H1 (cell line): ENCODE data around the gene CEP70. TPM values are rescaled to one million over a fixed set of nuclear protein-coding genes. Genes with fewer than 3 reads are reported as not detected.

Experiments
- CBX5 ChIP-seq: fragments of 300-800, 300-1000 bp; sonication (generic); IDR thresholded peaks from 2 replicates; pipeline ENCODE4 v1.7.1; 2016; ENCODE audit warnings: antibody characterized with exemption, low read length, low read depth
- CHD1 ChIP-seq: IDR thresholded peaks from 2 replicates; pipeline ENCODE4 v1.6.1; 2012; ENCODE audit warnings: low read depth, low read length, improper control_type of control experiment
- GTF2F1 ChIP-seq: IDR thresholded peaks from 2 replicates; pipeline ENCODE4 v1.6.1; 2012; ENCODE audit warnings: low read depth, low read length, improper control_type of control experiment, borderline replicate concordance
- KDM4A ChIP-seq: IDR thresholded peaks from one replicate; pipeline ENCODE4 v1.7.1; 2012; ENCODE audit warnings: low read depth, mild to moderate bottlenecking, moderate library complexity, low read length, inconsistent platforms; ENCODE audit not compliant: severe bottlenecking
- POLR2A ChIP-seq, 2 experiments: IDR thresholded peaks; 1 replicate in 1 of 2; 2 replicates in 1 of 2; pipeline ENCODE4 v1.6.1; 2011; ENCODE audit warnings: low read depth in 2 of 2, low read length in 2 of 2, mild to moderate bottlenecking in 2 of 2; ENCODE audit errors: control extremely low read depth in 1 of 2
- RFX5 ChIP-seq: IDR thresholded peaks from 2 replicates; pipeline ENCODE4 v1.6.1; 2011; ENCODE audit warnings: low read depth, low read length, improper control_type of control experiment, borderline replicate concordance
- SIX5 ChIP-seq: IDR thresholded peaks from 2 replicates; pipeline ENCODE4 v1.6.1; 2011; ENCODE audit warnings: mild to moderate bottlenecking, low read depth, low read length
- SP2 ChIP-seq: IDR thresholded peaks from 2 replicates; pipeline ENCODE4 v1.6.1; 2012; ENCODE audit warnings: mild to moderate bottlenecking, low read length, inconsistent platforms
- SUZ12 ChIP-seq: fragments of 200-600 bp; sonication (generic); IDR thresholded peaks from 2 replicates; pipeline ENCODE4 v1.6.1; 2012; ENCODE audit warnings: mild to moderate bottlenecking, inconsistent platforms, low read length, moderate library complexity, mixed read lengths
- ZNF274 ChIP-seq: IDR thresholded peaks from 2 replicates; pipeline ENCODE4 v1.7.0; 2012; ENCODE audit warnings: low read length, borderline replicate concordance; ENCODE audit errors: extremely low read depth
- polyA plus RNA-seq, 7 experiments: library from polyadenylated mRNA; depleted of rRNA in 3 of 7; stranded (reverse) in 5 of 7; unstranded in 2 of 7; fragments of >200 nt in 5 of 7; fragments of 200-250 nt in 2 of 7; gene quantifications; 1 replicate in 5 of 7; 2 replicates in 1 of 7; 4 replicates in 1 of 7; pipeline versions ENCODE4 v1.2.1 to v1.2.3, GENCODE V29; 2011 to 2013; ENCODE audit warnings: missing spikeins in 2 of 7, mixed read lengths in 2 of 7
- total RNA-seq: library from RNA; stranded (reverse); fragmentation: NEBNext Ultra II Directional; extraction: Animal tissue kit (Norgen Biotek cat#: 25700); gene quantifications from 2 replicates; pipeline ENCODE4 v1.2.1, GENCODE V29; 2021
- TF ChIP-seq, protein P1 (sequence below): fragments of 300-600 bp; sonication (generic); IDR thresholded peaks from 2 replicates; pipeline ENCODE4 v1.7.1; 2012; ENCODE audit warnings: low read length, moderate library complexity, mild to moderate bottlenecking, inconsistent platforms; ENCODE audit not compliant: insufficient replicate concordance
- TF ChIP-seq, protein P2 (sequence below): IDR thresholded peaks from 2 replicates; pipeline ENCODE4 v1.6.1; 2012; ENCODE audit warnings: inconsistent platforms

The CEP70 gene
- total and polyA plus RNA-seq, 2 of the 8 experiments (the other 6 are each of a cell fraction or from before 2014, with no cell fraction given): 3.9 to 26.2 TPM

DNA sequence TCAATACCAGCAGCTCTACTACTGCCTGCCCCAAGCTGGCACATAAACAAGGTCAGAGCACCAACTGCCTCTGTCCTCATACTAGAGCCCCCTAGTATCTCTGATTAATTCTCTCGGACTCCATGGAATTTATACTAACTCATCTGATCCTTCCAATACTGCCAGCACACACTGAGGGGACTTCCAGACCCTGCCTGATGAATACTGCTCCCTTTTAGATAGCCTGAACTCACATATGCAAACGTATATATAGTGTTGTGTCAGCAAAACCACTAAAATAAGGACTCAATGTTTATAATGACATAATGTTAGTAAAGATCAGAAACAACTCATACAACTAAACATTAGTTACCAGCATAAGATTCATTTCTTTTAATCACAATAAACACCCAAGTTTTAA is 25.0 kb downstream of the CEP70 start (continued):
- TF ChIP-seq, protein P1, sequence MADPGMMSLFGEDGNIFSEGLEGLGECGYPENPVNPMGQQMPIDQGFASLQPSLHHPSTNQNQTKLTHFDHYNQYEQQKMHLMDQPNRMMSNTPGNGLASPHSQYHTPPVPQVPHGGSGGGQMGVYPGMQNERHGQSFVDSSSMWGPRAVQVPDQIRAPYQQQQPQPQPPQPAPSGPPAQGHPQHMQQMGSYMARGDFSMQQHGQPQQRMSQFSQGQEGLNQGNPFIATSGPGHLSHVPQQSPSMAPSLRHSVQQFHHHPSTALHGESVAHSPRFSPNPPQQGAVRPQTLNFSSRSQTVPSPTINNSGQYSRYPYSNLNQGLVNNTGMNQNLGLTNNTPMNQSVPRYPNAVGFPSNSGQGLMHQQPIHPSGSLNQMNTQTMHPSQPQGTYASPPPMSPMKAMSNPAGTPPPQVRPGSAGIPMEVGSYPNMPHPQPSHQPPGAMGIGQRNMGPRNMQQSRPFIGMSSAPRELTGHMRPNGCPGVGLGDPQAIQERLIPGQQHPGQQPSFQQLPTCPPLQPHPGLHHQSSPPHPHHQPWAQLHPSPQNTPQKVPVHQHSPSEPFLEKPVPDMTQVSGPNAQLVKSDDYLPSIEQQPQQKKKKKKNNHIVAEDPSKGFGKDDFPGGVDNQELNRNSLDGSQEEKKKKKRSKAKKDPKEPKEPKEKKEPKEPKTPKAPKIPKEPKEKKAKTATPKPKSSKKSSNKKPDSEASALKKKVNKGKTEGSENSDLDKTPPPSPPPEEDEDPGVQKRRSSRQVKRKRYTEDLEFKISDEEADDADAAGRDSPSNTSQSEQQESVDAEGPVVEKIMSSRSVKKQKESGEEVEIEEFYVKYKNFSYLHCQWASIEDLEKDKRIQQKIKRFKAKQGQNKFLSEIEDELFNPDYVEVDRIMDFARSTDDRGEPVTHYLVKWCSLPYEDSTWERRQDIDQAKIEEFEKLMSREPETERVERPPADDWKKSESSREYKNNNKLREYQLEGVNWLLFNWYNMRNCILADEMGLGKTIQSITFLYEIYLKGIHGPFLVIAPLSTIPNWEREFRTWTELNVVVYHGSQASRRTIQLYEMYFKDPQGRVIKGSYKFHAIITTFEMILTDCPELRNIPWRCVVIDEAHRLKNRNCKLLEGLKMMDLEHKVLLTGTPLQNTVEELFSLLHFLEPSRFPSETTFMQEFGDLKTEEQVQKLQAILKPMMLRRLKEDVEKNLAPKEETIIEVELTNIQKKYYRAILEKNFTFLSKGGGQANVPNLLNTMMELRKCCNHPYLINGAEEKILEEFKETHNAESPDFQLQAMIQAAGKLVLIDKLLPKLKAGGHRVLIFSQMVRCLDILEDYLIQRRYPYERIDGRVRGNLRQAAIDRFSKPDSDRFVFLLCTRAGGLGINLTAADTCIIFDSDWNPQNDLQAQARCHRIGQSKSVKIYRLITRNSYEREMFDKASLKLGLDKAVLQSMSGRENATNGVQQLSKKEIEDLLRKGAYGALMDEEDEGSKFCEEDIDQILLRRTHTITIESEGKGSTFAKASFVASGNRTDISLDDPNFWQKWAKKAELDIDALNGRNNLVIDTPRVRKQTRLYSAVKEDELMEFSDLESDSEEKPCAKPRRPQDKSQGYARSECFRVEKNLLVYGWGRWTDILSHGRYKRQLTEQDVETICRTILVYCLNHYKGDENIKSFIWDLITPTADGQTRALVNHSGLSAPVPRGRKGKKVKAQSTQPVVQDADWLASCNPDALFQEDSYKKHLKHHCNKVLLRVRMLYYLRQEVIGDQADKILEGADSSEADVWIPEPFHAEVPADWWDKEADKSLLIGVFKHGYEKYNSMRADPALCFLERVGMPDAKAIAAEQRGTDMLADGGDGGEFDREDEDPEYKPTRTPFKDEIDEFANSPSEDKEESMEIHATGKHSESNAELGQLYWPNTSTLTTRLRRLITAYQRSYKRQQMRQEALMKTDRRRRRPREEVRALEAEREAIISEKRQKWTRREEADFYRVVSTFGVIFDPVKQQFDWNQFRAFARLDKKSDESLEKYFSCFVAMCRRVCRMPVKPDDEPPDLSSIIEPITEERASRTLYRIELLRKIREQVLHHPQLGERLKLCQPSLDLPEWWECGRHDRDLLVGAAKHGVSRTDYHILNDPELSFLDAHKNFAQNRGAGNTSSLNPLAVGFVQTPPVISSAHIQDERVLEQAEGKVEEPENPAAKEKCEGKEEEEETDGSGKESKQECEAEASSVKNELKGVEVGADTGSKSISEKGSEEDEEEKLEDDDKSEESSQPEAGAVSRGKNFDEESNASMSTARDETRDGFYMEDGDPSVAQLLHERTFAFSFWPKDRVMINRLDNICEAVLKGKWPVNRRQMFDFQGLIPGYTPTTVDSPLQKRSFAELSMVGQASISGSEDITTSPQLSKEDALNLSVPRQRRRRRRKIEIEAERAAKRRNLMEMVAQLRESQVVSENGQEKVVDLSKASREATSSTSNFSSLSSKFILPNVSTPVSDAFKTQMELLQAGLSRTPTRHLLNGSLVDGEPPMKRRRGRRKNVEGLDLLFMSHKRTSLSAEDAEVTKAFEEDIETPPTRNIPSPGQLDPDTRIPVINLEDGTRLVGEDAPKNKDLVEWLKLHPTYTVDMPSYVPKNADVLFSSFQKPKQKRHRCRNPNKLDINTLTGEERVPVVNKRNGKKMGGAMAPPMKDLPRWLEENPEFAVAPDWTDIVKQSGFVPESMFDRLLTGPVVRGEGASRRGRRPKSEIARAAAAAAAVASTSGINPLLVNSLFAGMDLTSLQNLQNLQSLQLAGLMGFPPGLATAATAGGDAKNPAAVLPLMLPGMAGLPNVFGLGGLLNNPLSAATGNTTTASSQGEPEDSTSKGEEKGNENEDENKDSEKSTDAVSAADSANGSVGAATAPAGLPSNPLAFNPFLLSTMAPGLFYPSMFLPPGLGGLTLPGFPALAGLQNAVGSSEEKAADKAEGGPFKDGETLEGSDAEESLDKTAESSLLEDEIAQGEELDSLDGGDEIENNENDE: no peak
- TF ChIP-seq SUZ12: no peak
- no peak for TF ChIP-seq CHD1
- TF ChIP-seq RFX5: no peak
- TF ChIP-seq GTF2F1: no peak
- TF ChIP-seq, protein P2, sequence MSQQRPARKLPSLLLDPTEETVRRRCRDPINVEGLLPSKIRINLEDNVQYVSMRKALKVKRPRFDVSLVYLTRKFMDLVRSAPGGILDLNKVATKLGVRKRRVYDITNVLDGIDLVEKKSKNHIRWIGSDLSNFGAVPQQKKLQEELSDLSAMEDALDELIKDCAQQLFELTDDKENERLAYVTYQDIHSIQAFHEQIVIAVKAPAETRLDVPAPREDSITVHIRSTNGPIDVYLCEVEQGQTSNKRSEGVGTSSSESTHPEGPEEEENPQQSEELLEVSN: no peak
- no peak for TF ChIP-seq SIX5
- TF ChIP-seq POLR2A (IDR thresholded peaks at IDR 0.05; ENCODE audit: control extremely low read depth in 1 of 2, low read depth in 2 of 2, low read length in 2 of 2): no peak
- TF ChIP-seq SP2: no peak
- no peak for TF ChIP-seq CBX5
- no peak for TF ChIP-seq ZNF274
- TF ChIP-seq KDM4A: no peak
